Head of caudate nucleus (tissue), 42 donors: ENCODE measurements around the gene USF3.
A peak's percentile ranks its signal among the peaks of the same experiment; 100 is the strongest.

Experiments used
- DNase-seq, 42 donors: peaks; one replicate each; pipeline versions ENCODE4 v3.0.0 to v3.0.0-alpha.2; 2020 to 2021; ENCODE audit warnings: mixed read lengths in 7 of 42
- intact Hi-C: fragments of 100-400 bp; cut with DNase I; formaldehyde crosslinking; loops from one replicate; pipeline ENCODE4 v1.15.0; 2022

Gene USF3

GRCh38 chr3:113628788-113629187, 67.7 kb downstream of the USF3 start:
- no peak for DNase-seq
- intact Hi-C loops = loop anchor here (10.0 kb wide), 1 partner anchor 134 kb away; no protein-coding TSS in a partner anchor

GRCh38 chr3:113628316-113628715, 68.1 kb downstream of the USF3 start:
- DNase-seq = no peak
- intact Hi-C loops = loop anchor here (10.0 kb wide), 1 partner anchor 134 kb away; no protein-coding TSS in a partner anchor

GRCh38 chr3:113626503-113627371, 69.7 kb downstream of the USF3 start:
- intact Hi-C loops = loop anchor here (10.0 kb wide), 1 partner anchor 132 kb away; no protein-coding TSS in a partner anchor
- DNase-seq = peak; percentile 19 to 74 (median 52)

- intact Hi-C loops = loop anchor here (10.0 kb wide), 1 partner anchor 131 kb away; no protein-coding TSS in a partner anchor
- no peak for DNase-seq
These were observed 70.6 kb downstream of the USF3 start for GRCh38 chr3:113625834-113626233.

GRCh38 chr3:113623811-113624210, 72.6 kb downstream of the USF3 start:
- intact Hi-C loops = loop anchor here (10.0 kb wide), 1 partner anchor 129 kb away; no protein-coding TSS in a partner anchor
- no peak for DNase-seq

- DNase-seq = no peak
- intact Hi-C loops = loop anchor here (10.0 kb wide), 1 partner anchor 129 kb away; no protein-coding TSS in a partner anchor
These were observed 73.1 kb downstream of the USF3 start for GRCh38 chr3:113623324-113623723.

- intact Hi-C loops = loop anchor here (10.0 kb wide), 1 partner anchor 125 kb away; no protein-coding TSS in a partner anchor
- DNase-seq = no peak
These were observed 76.4 kb downstream of the USF3 start for GRCh38 chr3:113620091-113620490.

- intact Hi-C loops = no loop called here
- no peak for DNase-seq
These were observed 78.7 kb downstream of the USF3 start for GRCh38 chr3:113617726-113618125.

- no peak for DNase-seq
- intact Hi-C loops = no loop called here
These were observed 80.5 kb downstream of the USF3 start for GRCh38 chr3:113615976-113616375.

- intact Hi-C loops = no loop called here
- DNase-seq = no peak
These were observed 82.0 kb downstream of the USF3 start for GRCh38 chr3:113614402-113614801.

- DNase-seq = no peak
- intact Hi-C loops = no loop called here
These were observed 89.2 kb downstream of the USF3 start for GRCh38 chr3:113607219-113607596.

GRCh38 chr3:113606539-113607218, 89.8 kb downstream of the USF3 start:
- DNase-seq = peak in 1 of 42 donors; percentile 5
- intact Hi-C loops = no loop called here

- DNase-seq = no peak
- intact Hi-C loops = no loop called here
These were observed 93.6 kb downstream of the USF3 start for GRCh38 chr3:113602836-113603235.

GRCh38 chr3:113602256-113602655, 94.2 kb downstream of the USF3 start:
- no peak for DNase-seq
- intact Hi-C loops = no loop called here

GRCh38 chr3:113601240-113601639, 95.2 kb downstream of the USF3 start:
- DNase-seq = no peak
- intact Hi-C loops = no loop called here

GRCh38 chr3:113600418-113601182, 95.8 kb downstream of the USF3 start:
- intact Hi-C loops = no loop called here
- peak in 13 of 42 donors; percentile 8 to 58 (median 19) for DNase-seq
